NCI-H226 (cell line): ENCODE results near the gene CROCC2.
A peak's percentile ranks its signal among the peaks of the same experiment; 100 is the strongest.

Experiments
- DNase-seq: peaks from one replicate; pipeline ENCODE4 v3.0.0-alpha.2; 2015

Gene CROCC2

GRCh38 chr2:241005569-241005968 is 99.4 kb downstream of the CROCC2 start:
- no peak for DNase-seq

- DNase-seq = no peak
These were observed 100.3 kb downstream of the CROCC2 start for GRCh38 chr2:241006412-241006811.

DNA sequence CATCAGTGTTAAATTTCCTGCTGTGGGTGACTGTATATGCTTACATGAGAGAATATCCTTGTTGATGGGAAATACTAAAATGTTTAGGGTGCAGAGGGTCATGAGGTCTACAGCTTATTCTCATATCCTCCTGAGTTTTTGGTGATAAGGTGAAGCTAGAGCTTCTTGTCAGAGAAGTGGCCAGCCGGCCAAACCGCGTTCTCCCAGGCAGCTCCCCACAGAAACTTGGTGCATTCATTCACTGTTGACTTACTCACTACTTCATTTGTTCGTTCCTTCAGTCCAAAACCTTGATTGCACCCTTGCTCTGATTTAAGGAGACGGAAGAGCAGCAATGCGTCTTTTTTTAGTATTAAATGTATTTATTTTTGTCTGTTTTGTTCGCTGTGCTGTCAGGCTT is 101.0 kb downstream of the CROCC2 start:
- DNase-seq = no peak

DNA sequence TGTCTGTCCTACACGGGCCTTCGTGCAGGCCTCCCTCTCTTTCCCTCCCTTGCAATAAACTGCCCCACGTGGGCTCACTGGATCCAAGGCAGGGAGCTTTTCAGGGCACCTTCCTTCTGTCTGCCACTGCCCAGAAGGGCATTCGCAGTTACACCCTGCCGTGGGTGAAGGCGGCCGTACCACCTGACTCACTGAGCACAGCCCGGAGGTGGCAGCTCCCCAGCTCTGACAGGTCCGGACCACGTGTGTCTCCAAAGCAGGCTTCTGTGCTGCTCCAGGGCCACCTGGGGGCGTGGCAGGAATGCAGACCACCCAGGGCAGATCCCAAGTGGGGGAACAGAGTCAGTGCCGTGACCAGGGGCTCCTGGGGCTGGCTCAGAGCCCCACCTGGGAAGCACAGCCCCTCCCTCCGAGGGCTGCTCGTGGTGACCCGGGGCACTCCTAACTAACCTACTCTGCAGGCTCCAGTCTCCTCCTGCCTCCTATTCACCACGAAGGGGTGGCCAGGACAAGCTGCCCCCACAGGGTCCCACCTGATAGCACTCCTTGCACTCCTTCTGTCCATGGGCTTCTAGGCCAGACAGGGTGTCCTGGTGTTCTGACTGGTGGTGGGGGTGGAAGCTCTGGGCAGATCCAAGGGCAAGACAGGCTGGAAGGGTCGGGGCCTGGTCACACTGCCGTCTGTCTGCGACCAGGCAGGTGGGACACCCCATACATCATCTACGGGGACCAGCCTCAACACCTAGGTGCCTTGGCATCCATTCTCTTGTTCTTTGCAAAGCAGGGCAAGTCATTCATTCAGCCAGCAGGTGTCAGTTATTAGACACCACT is 102.0 kb downstream of the CROCC2 start:
- DNase-seq = no peak

- DNase-seq = no peak
These were observed 102.6 kb downstream of the CROCC2 start for GRCh38 chr2:241008711-241009121.

- no peak for DNase-seq
These were observed 103.1 kb downstream of the CROCC2 start for GRCh38 chr2:241009191-241009590.

DNA sequence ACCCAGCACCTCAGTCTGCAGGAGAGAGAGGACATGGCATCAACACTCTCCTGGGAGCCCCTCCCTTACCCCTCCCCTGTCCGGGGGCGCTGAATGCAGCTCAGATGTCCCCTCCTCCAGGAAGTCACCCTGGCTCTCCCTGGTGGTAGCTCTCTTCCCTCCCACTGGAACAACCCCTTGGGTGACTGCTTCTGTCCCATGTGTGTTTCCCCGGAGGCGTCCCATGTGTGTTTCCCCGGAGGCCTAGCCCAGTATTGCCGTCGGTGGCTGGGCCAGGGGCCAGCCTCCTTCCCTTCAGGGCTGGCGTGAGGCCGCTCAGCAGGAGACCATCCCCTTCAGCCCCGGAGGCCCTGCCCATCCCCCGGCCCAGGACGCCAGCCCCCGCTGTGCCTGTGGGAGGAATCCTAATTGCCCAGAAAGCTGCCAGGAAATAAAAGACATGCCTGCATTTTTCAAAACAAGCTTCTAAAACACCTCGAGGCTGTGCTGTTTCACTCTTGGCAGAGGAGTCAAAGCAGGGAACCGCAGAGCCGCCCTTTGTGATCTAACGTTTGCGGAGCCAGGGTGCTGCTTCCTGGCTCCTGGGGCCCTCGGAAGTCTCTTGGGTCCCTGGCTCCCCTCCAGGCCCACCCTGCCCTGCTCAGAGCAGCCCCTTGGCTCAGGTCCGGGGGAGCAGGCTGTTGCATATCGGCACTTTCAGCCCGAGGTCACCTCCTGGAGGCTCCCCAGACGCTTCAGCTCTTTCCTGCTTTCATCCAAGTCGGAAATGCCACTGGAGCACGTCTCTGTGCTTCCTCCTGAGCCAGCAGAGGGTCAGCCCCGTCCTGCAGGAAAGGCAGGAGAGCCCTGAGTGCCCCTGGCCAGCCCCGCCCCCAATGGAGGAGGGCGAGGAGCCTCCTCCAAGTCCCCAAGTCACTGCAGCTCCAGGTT is 103.7 kb downstream of the CROCC2 start:
- DNase-seq = peak; percentile 87

DNA sequence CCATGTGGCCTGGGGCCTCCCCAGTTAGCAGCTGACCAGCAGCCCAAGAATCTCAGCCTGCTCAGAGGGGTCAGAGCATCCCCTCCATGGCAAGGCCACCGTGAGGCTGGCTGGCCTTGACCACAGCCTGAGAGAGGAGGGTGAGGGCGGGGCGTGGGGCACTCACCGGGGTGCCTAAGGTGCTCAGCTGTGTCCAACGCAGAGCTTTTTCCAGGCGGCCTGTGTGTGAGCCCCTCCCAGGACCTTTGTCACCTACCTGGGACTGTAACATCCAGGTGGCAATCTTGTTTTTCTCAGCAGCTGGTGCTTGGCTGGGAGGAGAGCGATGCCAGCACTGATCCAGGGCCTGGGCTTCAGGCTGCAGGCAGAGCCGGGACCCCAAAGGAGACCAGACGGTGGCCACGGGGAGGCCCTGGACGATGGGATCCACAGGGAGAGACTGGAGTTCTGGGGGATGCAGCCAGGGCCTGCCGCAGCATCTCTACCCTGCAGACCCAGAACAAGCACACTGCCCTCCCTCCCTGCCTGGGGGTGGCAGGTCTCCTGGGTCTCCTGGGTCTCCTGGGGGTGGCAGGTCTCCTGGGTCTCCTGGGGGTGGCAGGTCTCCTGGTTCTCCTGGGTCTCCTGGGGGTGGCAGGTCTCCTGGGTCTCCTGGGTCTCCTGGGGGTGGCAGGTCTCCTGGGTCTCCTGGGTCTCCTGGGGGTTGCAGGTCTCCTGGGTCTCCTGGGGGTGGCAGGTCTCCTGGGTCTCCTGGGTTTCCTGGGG is 104.6 kb downstream of the CROCC2 start:
- DNase-seq = no peak

DNA sequence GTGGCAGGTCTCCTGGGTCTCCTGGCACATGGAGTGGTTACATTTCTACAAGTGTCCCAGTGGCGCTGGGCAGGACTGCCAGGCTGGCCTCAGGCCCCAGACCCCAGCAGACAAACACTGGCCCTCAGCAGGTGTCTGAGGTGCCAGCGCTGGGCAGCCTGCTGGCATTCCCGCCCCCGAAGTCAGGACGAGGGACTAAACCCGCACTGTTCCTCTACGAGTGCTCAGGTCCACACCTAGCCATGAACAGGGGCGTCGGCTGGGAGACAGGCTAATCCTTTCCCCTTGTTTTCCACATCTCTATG is 105.1 kb downstream of the CROCC2 start:
- no peak for DNase-seq

DNA sequence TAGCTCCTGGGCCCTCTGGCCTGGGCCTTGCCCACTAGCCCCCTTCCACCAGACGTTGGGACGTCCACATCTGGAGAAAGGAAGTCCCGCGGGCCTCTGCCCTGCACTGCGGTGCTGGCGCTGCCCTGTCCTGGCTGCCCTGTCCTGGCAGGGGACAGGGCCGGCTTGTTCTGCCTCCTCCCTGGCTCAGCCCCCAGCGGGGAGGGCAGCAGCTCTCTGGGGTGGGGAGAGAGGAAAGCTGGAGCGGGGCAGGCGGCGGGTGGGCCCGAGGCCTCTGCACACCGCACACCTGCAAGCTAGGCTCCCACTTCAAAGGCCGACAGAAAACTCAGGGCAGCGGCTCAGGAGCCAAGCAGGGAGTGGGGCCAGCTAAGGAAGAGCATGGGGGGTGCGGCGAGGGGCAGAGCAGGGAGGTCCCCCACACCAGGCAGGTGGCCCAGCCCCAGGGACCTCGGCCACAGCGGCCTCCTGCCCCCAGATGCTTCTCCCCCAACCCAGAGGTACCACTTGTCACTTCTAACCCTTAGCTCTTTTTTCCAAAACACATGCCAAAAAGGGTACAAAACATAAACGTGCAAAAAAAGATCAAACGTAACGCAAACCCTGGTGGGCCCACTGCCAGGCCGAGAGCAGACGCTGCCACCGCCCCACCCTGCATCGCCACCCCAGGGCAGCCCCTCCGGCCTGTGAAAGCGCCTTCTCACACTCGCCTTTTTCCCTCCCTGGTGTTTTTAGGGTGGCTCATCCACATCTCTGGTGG is 105.8 kb downstream of the CROCC2 start:
- DNase-seq = no peak

- no peak for DNase-seq
These were observed 108.1 kb downstream of the CROCC2 start for GRCh38 chr2:241014224-241014623.

DNA sequence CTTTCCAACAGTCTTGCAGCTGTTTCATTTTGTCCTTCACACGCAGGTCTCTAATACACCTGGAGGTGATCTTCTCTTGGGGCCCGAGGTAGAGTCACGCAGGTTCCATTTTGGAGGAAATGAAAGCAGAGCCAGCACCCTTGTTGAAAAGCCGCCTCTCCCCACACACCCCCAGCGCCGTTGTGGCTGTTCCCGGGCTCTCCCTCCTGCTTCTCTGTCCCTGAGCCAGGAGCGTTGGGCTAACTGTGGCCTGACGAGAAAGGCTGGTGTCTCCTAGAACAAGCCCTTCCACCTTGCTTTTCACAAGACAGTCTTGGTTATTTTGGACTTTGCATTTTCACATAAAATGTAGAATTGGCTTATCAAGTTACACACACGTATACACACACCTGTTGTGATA is 108.6 kb downstream of the CROCC2 start:
- no peak for DNase-seq

DNA sequence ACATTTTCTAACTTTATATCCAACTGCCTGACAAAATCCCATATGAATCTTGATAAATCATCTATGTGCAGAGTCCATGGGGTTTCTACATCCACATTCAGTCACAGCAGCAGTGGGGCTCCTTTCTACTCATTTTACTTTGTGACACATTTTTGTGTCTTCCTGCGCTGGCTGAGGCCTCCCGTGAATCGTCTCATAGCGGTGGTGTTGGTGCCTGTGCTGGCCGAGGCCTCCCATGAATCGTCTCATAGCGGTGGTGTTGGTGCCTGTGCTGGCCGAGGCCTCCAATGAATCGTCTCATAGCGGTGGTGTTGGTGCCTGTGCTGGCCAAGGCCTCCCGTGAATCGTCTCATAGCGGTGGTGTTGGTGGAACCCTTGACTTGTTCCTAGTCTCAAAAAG is 109.3 kb downstream of the CROCC2 start:
- no peak for DNase-seq

DNA sequence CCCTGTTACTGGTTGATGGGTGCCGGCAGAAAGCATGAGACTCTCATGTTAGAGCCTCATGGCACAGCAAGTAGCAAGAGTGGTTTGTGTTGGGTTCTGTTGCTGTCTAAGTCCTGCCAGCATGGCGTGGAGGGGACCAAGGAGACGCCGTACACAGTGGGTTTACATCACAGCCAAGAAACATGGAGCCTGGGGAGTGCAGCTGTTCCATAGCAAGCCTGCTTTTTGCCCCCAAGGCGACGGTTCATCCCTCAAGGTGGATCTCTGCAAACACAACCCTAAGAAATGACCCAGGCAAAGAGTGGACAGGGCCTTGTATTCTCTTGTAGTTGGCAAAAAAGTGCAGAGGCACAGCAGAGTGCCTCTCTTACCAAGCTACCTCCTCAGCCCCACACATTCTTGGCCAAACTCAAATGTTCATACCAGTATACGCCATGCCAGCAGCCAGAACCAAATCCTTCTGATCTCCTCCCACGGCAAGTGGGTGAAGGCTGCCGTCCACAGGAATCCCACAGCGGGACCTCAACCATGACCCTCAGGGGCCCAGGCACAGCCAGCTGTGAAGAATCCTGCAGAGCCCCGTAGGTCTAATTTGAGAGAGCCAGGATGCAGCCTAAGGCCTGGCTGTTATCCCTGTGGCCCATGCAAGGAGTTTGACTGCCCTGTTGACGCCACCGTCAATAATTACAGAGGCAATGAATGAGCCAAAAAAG is 111.2 kb downstream of the CROCC2 start:
- DNase-seq = no peak

- DNase-seq = no peak
These were observed 112.1 kb downstream of the CROCC2 start for GRCh38 chr2:241018051-241018891.

DNA sequence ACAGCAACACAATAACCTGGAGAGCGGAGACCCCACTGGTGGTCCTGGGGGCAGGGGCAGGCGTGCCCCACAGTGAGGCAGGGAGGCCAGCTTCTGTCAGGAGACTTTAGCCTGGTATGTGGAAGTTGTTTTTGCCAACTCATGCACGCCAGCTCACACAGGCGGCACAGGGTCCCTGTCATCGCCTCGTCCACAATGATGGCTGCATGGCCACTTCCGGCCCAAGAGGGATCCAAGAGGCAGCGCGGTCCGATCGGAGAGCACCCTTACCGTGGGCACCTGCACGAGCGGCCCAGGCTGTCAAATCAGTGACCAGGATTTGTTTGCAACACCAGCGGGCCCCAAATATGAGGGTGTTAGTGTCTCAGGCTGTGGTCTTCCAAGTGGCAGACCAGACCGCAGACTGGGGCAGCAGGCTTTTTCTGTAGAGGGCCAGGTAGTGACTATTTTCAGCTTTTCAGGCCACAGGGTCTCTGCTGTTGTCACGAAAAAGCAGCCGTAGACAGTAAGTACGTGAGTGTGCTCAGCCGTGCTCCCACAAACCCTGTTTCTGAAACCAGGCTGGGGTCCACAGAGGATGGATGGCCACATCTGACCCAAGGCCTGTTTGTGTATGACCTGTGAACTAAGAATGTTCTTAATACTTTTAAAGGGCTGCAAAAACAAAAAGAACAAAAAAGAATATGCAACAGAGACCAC is 113.5 kb downstream of the CROCC2 start:
- no peak for DNase-seq

GRCh38 chr2:241020201-241020600 is 114.1 kb downstream of the CROCC2 start:
- no peak for DNase-seq

DNA sequence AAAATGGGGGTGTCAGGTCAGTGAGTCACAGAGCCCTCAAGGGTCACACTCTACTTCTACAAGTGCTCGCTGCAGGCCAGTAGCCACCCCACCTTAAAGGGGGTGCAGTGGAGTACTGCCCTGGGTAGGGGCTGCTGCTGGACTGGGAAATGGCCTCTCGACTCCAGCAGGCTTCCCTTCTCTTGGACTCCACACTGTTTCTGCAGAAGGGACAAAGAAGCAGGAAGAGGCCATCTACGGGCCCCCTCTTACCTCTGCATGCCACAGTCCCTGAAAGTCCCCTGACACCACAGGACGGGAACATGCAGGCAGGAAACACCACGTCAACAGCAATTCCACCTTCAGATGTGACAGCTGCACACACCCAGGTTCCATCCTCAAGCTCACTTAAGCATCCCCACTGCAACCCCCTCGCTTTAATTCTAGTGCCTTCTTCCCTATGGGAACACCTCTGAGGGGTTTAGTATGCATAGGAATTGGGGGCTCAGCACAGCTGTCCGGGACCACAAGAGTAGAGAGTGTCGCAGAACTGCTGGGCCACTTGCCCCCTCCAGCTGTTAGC is 114.6 kb downstream of the CROCC2 start:
- DNase-seq = no peak

DNA sequence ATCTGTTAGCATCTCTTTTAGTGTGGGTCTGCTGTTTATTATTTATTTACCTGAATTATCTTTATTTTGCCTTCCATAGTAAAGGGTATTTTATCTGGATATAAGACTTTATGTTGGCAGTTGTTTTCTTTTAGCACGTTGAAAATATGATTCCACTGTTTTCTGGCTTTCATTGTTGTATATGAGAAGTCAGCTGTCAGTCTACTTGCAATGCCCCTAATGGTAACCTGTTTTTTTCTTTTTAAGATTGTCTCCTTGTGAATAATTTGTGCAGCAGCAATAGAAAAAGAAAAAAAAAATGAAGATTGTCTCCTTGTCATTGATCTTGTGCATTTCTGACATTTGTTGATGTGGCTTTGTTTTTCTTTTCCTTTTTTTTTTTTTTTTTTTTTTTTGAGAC is 119.5 kb downstream of the CROCC2 start:
- no peak for DNase-seq
